ENCODE data around the gene APBA2. TPM values are rescaled to one million over a fixed set of nuclear protein-coding genes. Genes with fewer than 3 reads are reported as not detected.

Gene APBA2
- total RNA-seq, 1 donor from 2014 or later, result 35.8 TPM

- no peak overlapping the region for H3K4me3 Mint-ChIP-seq
- no peaks in the 10 kb centered on the region for H3K27me3 ChIP-seq
- TF ChIP-seq EZH2 (IDR thresholded peaks at IDR 0.05) (no peak), EZH2phosphoT487 (IDR thresholded peaks at IDR 0.05) (no peak), CTCF (IDR thresholded peaks at IDR 0.05) (no peak)
- no peaks in the 10 kb centered on the region for H3F3A ChIP-seq (ENCODE audit: low read depth)
- H3K4me3 ChIP-seq, result no peak overlapping the region
- H3K4me1 ChIP-seq, result no peaks in the 10 kb centered on the region
- H3K9me3 Mint-ChIP-seq, result no peaks in the 10 kb centered on the region
- H3K79me2 ChIP-seq (ENCODE audit: low read depth), result no peaks in the 10 kb centered on the region
- peaks cover 12% of the 10 kb centered on the region for H3K36me3 Mint-ChIP-seq
- H3K36me3 ChIP-seq, result no peaks in the 10 kb centered on the region
- no peak overlapping the region for H3K27ac Mint-ChIP-seq
- H3K9ac ChIP-seq, result no peak overlapping the region
- H3K27ac ChIP-seq, result no peak overlapping the region
- no peaks in the 10 kb centered on the region for H3K9me3 ChIP-seq (ENCODE audit: low read depth)
- no peaks in the 10 kb centered on the region for H3K27me3 Mint-ChIP-seq (ENCODE audit: insufficient read depth, low read depth)
- no peak overlapping the region for H2AFZ ChIP-seq (replicated peaks)
- no peaks in the 10 kb centered on the region for H4K20me1 ChIP-seq (ENCODE audit: low read depth)
- no peak overlapping the region for H3K4me2 ChIP-seq
- H3K4me1 Mint-ChIP-seq, result no peaks in the 10 kb centered on the region
- DNase-seq (ENCODE audit: low spot score), result no peak
Measured at GRCh38 chr15:28962851-28963710, 77.3 kb downstream of the APBA2 start.

GRCh38 chr15:28963711-28964081, 77.9 kb downstream of the APBA2 start:
- no peak overlapping the region for H3K4me2 ChIP-seq
- H3K4me1 ChIP-seq, result no peaks in the 10 kb centered on the region
- no peak for TF ChIP-seq EZH2 (IDR thresholded peaks at IDR 0.05)
- Mint-ChIP-seq H3K4me3 (no peak overlapping the region), H3K4me1 (no peaks in the 10 kb centered on the region), H3K36me3 (peaks cover 10% of the 10 kb centered on the region), H3K27me3 (ENCODE audit: insufficient read depth, low read depth) (no peaks in the 10 kb centered on the region), H3K27ac (no peak overlapping the region), H3K9me3 (no peaks in the 10 kb centered on the region)
- no peak overlapping the region for H3K27ac ChIP-seq
- no peak overlapping the region for H2AFZ ChIP-seq (replicated peaks)
- H4K20me1 ChIP-seq (ENCODE audit: low read depth), result peaks cover 4% of the 10 kb centered on the region
- no peaks in the 10 kb centered on the region for H3F3A ChIP-seq (ENCODE audit: low read depth)
- H3K79me2 ChIP-seq (ENCODE audit: low read depth), result no peaks in the 10 kb centered on the region
- no peaks in the 10 kb centered on the region for H3K36me3 ChIP-seq
- H3K27me3 ChIP-seq, result no peaks in the 10 kb centered on the region
- H3K9me3 ChIP-seq (ENCODE audit: low read depth), result no peaks in the 10 kb centered on the region
- DNase-seq (ENCODE audit: low spot score), result no peak
- no peak overlapping the region for H3K9ac ChIP-seq
- no peak overlapping the region for H3K4me3 ChIP-seq

GRCh38 chr15:28964098-28964497, 78.3 kb downstream of the APBA2 start:
- H3K4me3 ChIP-seq, result no peak overlapping the region
- Mint-ChIP-seq H3K27me3 (ENCODE audit: insufficient read depth, low read depth) (peaks cover 2% of the 10 kb centered on the region), H3K4me3 (no peak overlapping the region), H3K27ac (no peak overlapping the region), H3K4me1 (no peaks in the 10 kb centered on the region), H3K9me3 (no peaks in the 10 kb centered on the region), H3K36me3 (peaks cover 12% of the 10 kb centered on the region)
- DNase-seq (ENCODE audit: low spot score), result no peak
- no peak overlapping the region for H3K4me2 ChIP-seq
- H3K9ac ChIP-seq, result no peak overlapping the region
- no peaks in the 10 kb centered on the region for H3K9me3 ChIP-seq (ENCODE audit: low read depth)
- no peaks in the 10 kb centered on the region for H3K79me2 ChIP-seq (ENCODE audit: low read depth)
- peaks cover 6% of the 10 kb centered on the region for H4K20me1 ChIP-seq (ENCODE audit: low read depth)
- no peaks in the 10 kb centered on the region for H3K27me3 ChIP-seq
- no peaks in the 10 kb centered on the region for H3K4me1 ChIP-seq
- H3K36me3 ChIP-seq, result no peaks in the 10 kb centered on the region
- H2AFZ ChIP-seq (replicated peaks), result no peak overlapping the region
- no peaks in the 10 kb centered on the region for H3F3A ChIP-seq (ENCODE audit: low read depth)
- TF ChIP-seq EZH2 (IDR thresholded peaks at IDR 0.05) (no peak), EZH2phosphoT487 (IDR thresholded peaks at IDR 0.05) (no peak), CTCF (IDR thresholded peaks at IDR 0.05) (no peak)
- no peak overlapping the region for H3K27ac ChIP-seq

GRCh38 chr15:28967066-28967465, 81.3 kb downstream of the APBA2 start:
- Histone ChIP-seq H3F3A (ENCODE audit: low read depth) (no peaks in the 10 kb centered on the region), H4K20me1 (ENCODE audit: low read depth) (peaks cover 20% of the 10 kb centered on the region), H3K4me3 (no peak overlapping the region), H2AFZ (replicated peaks) (no peak overlapping the region), H3K9me3 (ENCODE audit: low read depth) (no peaks in the 10 kb centered on the region), H3K27me3 (no peaks in the 10 kb centered on the region), H3K4me1 (no peaks in the 10 kb centered on the region), H3K4me2 (no peak overlapping the region), H3K27ac (no peak overlapping the region), H3K36me3 (no peaks in the 10 kb centered on the region), H3K9ac (no peak overlapping the region), H3K79me2 (ENCODE audit: low read depth) (no peaks in the 10 kb centered on the region)
- H3K9me3 Mint-ChIP-seq, result no peaks in the 10 kb centered on the region
- H3K4me3 Mint-ChIP-seq, result no peak overlapping the region
- no peaks in the 10 kb centered on the region for H3K4me1 Mint-ChIP-seq
- H3K27ac Mint-ChIP-seq, result no peak overlapping the region
- DNase-seq (ENCODE audit: low spot score), result no peak
- TF ChIP-seq EZH2 (IDR thresholded peaks at IDR 0.05) (no peak), CTCF (IDR thresholded peaks at IDR 0.05) (no peak), EZH2phosphoT487 (IDR thresholded peaks at IDR 0.05) (no peak)
- peaks cover 2% of the 10 kb centered on the region for H3K27me3 Mint-ChIP-seq (ENCODE audit: insufficient read depth, low read depth)
- peaks cover 12% of the 10 kb centered on the region for H3K36me3 Mint-ChIP-seq
